ENCODE measurements around the gene KRT81. TPM values are rescaled to one million over a fixed set of nuclear protein-coding genes. Genes with fewer than 3 reads are reported as not detected.

The KRT81 gene
- total and polyA plus RNA-seq, 2 donors from 2014 or later: not detected

GRCh38 chr12:52323416-52324152, 32.2 kb upstream of the KRT81 start:
- no peak for TF ChIP-seq CTCF (IDR thresholded peaks at IDR 0.05; ENCODE audit: borderline replicate concordance, extremely low read depth, insufficient read depth)
- Histone ChIP-seq H3K9me3 (ENCODE audit: control insufficient read depth in 2 of 3, insufficient read depth in 1 of 3, low read length in 3 of 3) (no peaks in the 10 kb centered on the region), H3K27ac (ENCODE audit: low read depth in 2 of 2, low read length in 2 of 2) (no peak overlapping the region), H3K4me1 (ENCODE audit: control insufficient read depth in 2 of 3, insufficient read depth in 2 of 3, low read depth in 1 of 3, low read length in 3 of 3) (no peaks in the 10 kb centered on the region), H3K36me3 (ENCODE audit: control insufficient read depth in 2 of 3, insufficient read depth in 3 of 3, low read length in 3 of 3) (no peaks in the 10 kb centered on the region), H3K4me3 (ENCODE audit: low read length in 3 of 3) (no peak overlapping the region), H3K9ac (ENCODE audit: low read length in 3 of 3) (no peak overlapping the region), H3K27me3 (ENCODE audit: control insufficient read depth, insufficient read depth, low read length) (no peaks in the 10 kb centered on the region)
- intact Hi-C loops (cut with DNase I): no loop called here
- DNase-seq (peak in 1 of 5 donors; percentile 32), FAIRE-seq (no peak)

- intact Hi-C loops (cut with DNase I): no loop called here
- peak in 1 of 5 donors; percentile 32 for DNase-seq
- TF ChIP-seq CTCF (IDR thresholded peaks at IDR 0.05; ENCODE audit: borderline replicate concordance, extremely low read depth, insufficient read depth): no peak
These were observed 31.7 kb upstream of the KRT81 start for GRCh38 chr12:52323001-52323400.

GRCh38 chr12:52322069-52322468, 30.7 kb upstream of the KRT81 start:
- intact Hi-C loops (cut with DNase I): no loop called here
- Histone ChIP-seq H3K4me1 (ENCODE audit: control insufficient read depth in 2 of 3, insufficient read depth in 2 of 3, low read depth in 1 of 3, low read length in 3 of 3) (no peaks in the 10 kb centered on the region), H3K4me3 (ENCODE audit: low read length in 3 of 3) (no peak overlapping the region), H3K27ac (ENCODE audit: low read depth in 2 of 2, low read length in 2 of 2) (no peak overlapping the region), H3K9ac (ENCODE audit: low read length in 3 of 3) (no peak overlapping the region), H3K36me3 (ENCODE audit: control insufficient read depth in 2 of 3, insufficient read depth in 3 of 3, low read length in 3 of 3) (no peaks in the 10 kb centered on the region), H3K9me3 (ENCODE audit: control insufficient read depth in 2 of 3, insufficient read depth in 1 of 3, low read length in 3 of 3) (no peaks in the 10 kb centered on the region), H3K27me3 (ENCODE audit: control insufficient read depth, insufficient read depth, low read length) (no peaks in the 10 kb centered on the region)
- TF ChIP-seq CTCF (IDR thresholded peaks at IDR 0.05; ENCODE audit: borderline replicate concordance, extremely low read depth, insufficient read depth): no peak
- DNase-seq (no peak), FAIRE-seq (no peak)

More at GRCh38 chr12:52323001-52323400, 31.7 kb upstream of the KRT81 start:
- Histone ChIP-seq H3K36me3 (ENCODE audit: control insufficient read depth in 2 of 3, insufficient read depth in 3 of 3, low read length in 3 of 3) (no peaks in the 10 kb centered on the region), H3K27ac (ENCODE audit: low read depth in 2 of 2, low read length in 2 of 2) (no peak overlapping the region), H3K27me3 (ENCODE audit: control insufficient read depth, insufficient read depth, low read length) (no peaks in the 10 kb centered on the region), H3K9ac (ENCODE audit: low read length in 3 of 3) (no peak overlapping the region), H3K9me3 (ENCODE audit: control insufficient read depth in 2 of 3, insufficient read depth in 1 of 3, low read length in 3 of 3) (no peaks in the 10 kb centered on the region), H3K4me1 (ENCODE audit: control insufficient read depth in 2 of 3, insufficient read depth in 2 of 3, low read depth in 1 of 3, low read length in 3 of 3) (no peaks in the 10 kb centered on the region), H3K4me3 (ENCODE audit: low read length in 3 of 3) (no peak overlapping the region)
- FAIRE-seq: no peak
